ENCODE measurements around the gene DRD2.

GRCh38 chr11:113386866-113387265 is 88.3 kb downstream of the DRD2 start:
- TF ChIP-seq CTCF (IDR thresholded peaks at IDR 0.05; ENCODE audit: poor library complexity) (no peak), EZH2 (IDR thresholded peaks at IDR 0.05; ENCODE audit: borderline replicate concordance) (no peak)
